Activated T-helper 9 cell treated with anti-CD3 and anti-CD28 coated beads, Interleukin-2, amount 50 U/mL, for 16 hours (primary cell): Measurements from ENCODE around the gene LHPP.

Experiments used
- DNase-seq: peaks from one replicate; pipeline ENCODE4 v3.0.0-alpha.2; 2020; ENCODE audit warnings: low read depth

Gene LHPP

GRCh38 chr10:124558339-124559321 lies 97.0 kb downstream of the LHPP start:
- no peak for DNase-seq

- no peak for DNase-seq
Measured at GRCh38 chr10:124559372-124560132, 97.9 kb downstream of the LHPP start.

- DNase-seq = no peak
Measured at GRCh38 chr10:124560377-124561105, 98.9 kb downstream of the LHPP start.

- no peak for DNase-seq
Measured at GRCh38 chr10:124561206-124561605, 99.6 kb downstream of the LHPP start.

- DNase-seq = no peak
Measured at GRCh38 chr10:124562425-124563060, 100.9 kb downstream of the LHPP start.

GRCh38 chr10:124563320-124564040 lies 101.9 kb downstream of the LHPP start:
- DNase-seq = no peak

- DNase-seq = no peak
Measured at GRCh38 chr10:124564881-124565280, 103.3 kb downstream of the LHPP start.

GRCh38 chr10:124565565-124566221 lies 104.1 kb downstream of the LHPP start:
- no peak for DNase-seq

- DNase-seq = no peak
Measured at GRCh38 chr10:124566222-124566888, 104.7 kb downstream of the LHPP start.

GRCh38 chr10:124566981-124567835 lies 105.6 kb downstream of the LHPP start:
- DNase-seq = no peak

GRCh38 chr10:124568339-124568738 lies 106.7 kb downstream of the LHPP start:
- DNase-seq = no peak

- no peak for DNase-seq
Measured at GRCh38 chr10:124568848-124569622, 107.4 kb downstream of the LHPP start.

- DNase-seq = no peak
Measured at GRCh38 chr10:124569623-124570470, 108.2 kb downstream of the LHPP start.

- DNase-seq = no peak
Measured at GRCh38 chr10:124570646-124571045, 109.0 kb downstream of the LHPP start.

- DNase-seq = no peak
Measured at GRCh38 chr10:124572751-124573150, 111.1 kb downstream of the LHPP start.

GRCh38 chr10:124573726-124574455 lies 112.3 kb downstream of the LHPP start:
- no peak for DNase-seq
